Thymus (tissue), 14 donors: ENCODE results near the gene KDM5D. TPM values are rescaled to one million over a fixed set of nuclear protein-coding genes. Genes with fewer than 3 reads are reported as not detected.

Experiments used
- DNase-seq, 9 donors: peaks; one replicate each; pipeline ENCODE4 v3.0.0-alpha.2; 2013; ENCODE audit warnings: low spot score in 9 of 9, low read depth in 6 of 9, missing footprints in 1 of 9
- H3K27ac ChIP-seq, 2 donors: one replicate each; pipeline ENCODE4 v1.5.1; 2013; ENCODE audit warnings: control low read depth in 1 of 2, low read depth in 1 of 2, low read length in 1 of 2, mild to moderate bottlenecking in 1 of 2, moderate library complexity in 1 of 2
- H3K27me3 ChIP-seq, 2 donors: one replicate each; pipeline ENCODE4 v1.5.1; 2013; ENCODE audit warnings: low read length in 1 of 2; ENCODE audit not compliant: control insufficient read depth in 2 of 2, insufficient read depth in 1 of 2
- H3K36me3 ChIP-seq, 2 donors: one replicate each; pipeline ENCODE4 v1.5.1; 2013; ENCODE audit warnings: low read length in 1 of 2, mild to moderate bottlenecking in 1 of 2, moderate library complexity in 1 of 2; ENCODE audit not compliant: control insufficient read depth in 2 of 2, insufficient read depth in 2 of 2
- H3K4me1 ChIP-seq, 2 donors: one replicate each; pipeline ENCODE4 v1.5.1; 2013; ENCODE audit warnings: low read length in 2 of 2; ENCODE audit not compliant: control insufficient read depth in 2 of 2, insufficient read depth in 2 of 2
- H3K4me3 ChIP-seq, 2 donors: one replicate each; pipeline ENCODE4 v1.5.1; 2013; ENCODE audit warnings: low read length in 2 of 2, control low read depth in 1 of 2, mild to moderate bottlenecking in 1 of 2
- H3K9me3 ChIP-seq, 2 donors: one replicate each; pipeline ENCODE4 v1.5.1; 2013; ENCODE audit warnings: low read length in 1 of 2, mild to moderate bottlenecking in 1 of 2; ENCODE audit not compliant: control insufficient read depth in 2 of 2, insufficient read depth in 1 of 2
- WGBS: extraction: QIAGEN DNeasy Blood & Tissue Kit; methylation state at CpG from one replicate; pipeline ENCODE4 v1.1.7; 2013; 5-methylcytosine and 5-hydroxymethylcytosine counted together
- long read RNA-seq, 10 donors: transcript quantifications; one replicate each; lab custom pipeline, GENCODE V29; 2026
- polyA plus RNA-seq: library from polyadenylated mRNA; stranded (reverse); fragments of 200-250 nt; gene quantifications from one replicate; pipeline ENCODE4 v1.2.3, GENCODE V29; 2013
- total RNA-seq: library from RNA; stranded (reverse); fragments of 120-200 nt; gene quantifications from one replicate; pipeline ENCODE4 v1.2.4, GENCODE V29; 2013
- donor health status: healthy.

The KDM5D gene
- total RNA-seq (not detected), polyA plus RNA-seq (54.0 TPM)
- long read RNA-seq, donor 1: 0 reads
- long read RNA-seq, donor 2: 0 reads
- long read RNA-seq, donor 3, partial matches to known transcripts: 11 of 11 reads
- long read RNA-seq, donor 3, other reads (novel, unspliced or antisense): 0 of 11 reads
- long read RNA-seq, donor 4: 0 reads
- long read RNA-seq, donor 5: 0 reads
- long read RNA-seq, donor 6, full-length matches to known transcripts: 2 of 2 reads
- long read RNA-seq, donor 6, partial matches to known transcripts: 0 of 2 reads
- long read RNA-seq, donor 6, other reads (novel, unspliced or antisense): 0 of 2 reads
- long read RNA-seq, donor 7: 0 reads
- long read RNA-seq, donor 8, full-length matches to known transcripts: 1 of 1 reads
- long read RNA-seq, donor 8, partial matches to known transcripts: 0 of 1 reads
- long read RNA-seq, donor 8, other reads (novel, unspliced or antisense): 0 of 1 reads
- long read RNA-seq, donor 9: 0 reads
- long read RNA-seq, donor 10, full-length matches to known transcripts: 1 of 6 reads
- long read RNA-seq, donor 10, partial matches to known transcripts: 5 of 6 reads
- long read RNA-seq, donor 10, other reads (novel, unspliced or antisense): 0 of 6 reads

GRCh38 chrY:19744381-19745378, at the start of gene KDM5D:
Gene KDM5D (minus strand): TSS chrY:19744726. CDS start chrY:19744534, 192 bp downstream.
- Histone ChIP-seq H3K27ac (peak within 1 kb of the TSS in 1 of 2 donors; percentile 86), H3K4me3 (peak within 1 kb of the TSS in 1 of 2 donors; percentile 73), H3K4me1 (no peaks in the 10 kb centered on the region), H3K36me3 (peaks cover 0 to 4% of the 10 kb centered on the region in 2 donors), H3K9me3 (no peaks in the 10 kb centered on the region), H3K27me3 (no peaks in the 10 kb centered on the region)
- peak in 5 of 9 donors; percentile 51 to 67 (median 66) for DNase-seq
- WGBS: under 1% methylated on average over 52 of the region's 52 CpGs

- H3K9me3 ChIP-seq: no peaks in the 10 kb centered on the region
- no peaks in the 10 kb centered on the region for H3K27me3 ChIP-seq
- DNase-seq: no peak
- H3K27ac ChIP-seq: no peak overlapping the region
- H3K4me3 ChIP-seq: no peak overlapping the region
- H3K4me1 ChIP-seq: no peaks in the 10 kb centered on the region
- H3K36me3 ChIP-seq: no peaks in the 10 kb centered on the region
- WGBS: 96% methylated on average over 3 of the region's 3 CpGs
Observed at GRCh38 chrY:19768375-19768774, 23.8 kb upstream of the KDM5D start.

GRCh38 chrY:19743331-19743730, 1.2 kb downstream of the KDM5D start:
- H3K4me1 ChIP-seq: no peaks in the 10 kb centered on the region
- no peak overlapping the region for H3K27ac ChIP-seq
- no peak for DNase-seq
- WGBS: 92% methylated on average over 8 of the region's 8 CpGs
- peaks cover 0 to 4% of the 10 kb centered on the region in 2 donors for H3K36me3 ChIP-seq
- H3K4me3 ChIP-seq: peak overlapping the region in 1 of 2 donors; percentile 73
- H3K9me3 ChIP-seq: no peaks in the 10 kb centered on the region
- H3K27me3 ChIP-seq: no peaks in the 10 kb centered on the region

- no peaks in the 10 kb centered on the region for H3K27me3 ChIP-seq
- H3K4me1 ChIP-seq: no peaks in the 10 kb centered on the region
- peaks cover 0 to 4% of the 10 kb centered on the region in 2 donors for H3K36me3 ChIP-seq
- H3K9me3 ChIP-seq: no peaks in the 10 kb centered on the region
- DNase-seq: no peak
- H3K27ac ChIP-seq: no peak overlapping the region
- no peak overlapping the region for H3K4me3 ChIP-seq
Observed at GRCh38 chrY:19742153-19742552, 2.4 kb downstream of the KDM5D start.

- WGBS: 98% methylated on average over 1 of the region's 1 CpG
- Histone ChIP-seq H3K27ac (no peak overlapping the region), H3K4me1 (no peaks in the 10 kb centered on the region), H3K36me3 (peaks cover 0 to 11% of the 10 kb centered on the region in 2 donors), H3K9me3 (no peaks in the 10 kb centered on the region), H3K27me3 (no peaks in the 10 kb centered on the region), H3K4me3 (no peak overlapping the region)
- DNase-seq: no peak
Observed at GRCh38 chrY:19734425-19734824, 10.1 kb downstream of the KDM5D start.

- Histone ChIP-seq H3K36me3 (peaks cover 0 to 32% of the 10 kb centered on the region in 2 donors), H3K4me3 (no peak overlapping the region), H3K27me3 (no peaks in the 10 kb centered on the region), H3K4me1 (no peaks in the 10 kb centered on the region), H3K9me3 (no peaks in the 10 kb centered on the region), H3K27ac (no peak overlapping the region)
- no peak for DNase-seq
Observed at GRCh38 chrY:19717950-19718349, 26.6 kb downstream of the KDM5D start.

GRCh38 chrY:19717146-19717545, 27.4 kb downstream of the KDM5D start:
- Histone ChIP-seq H3K4me3 (no peak overlapping the region), H3K4me1 (no peaks in the 10 kb centered on the region), H3K27me3 (no peaks in the 10 kb centered on the region), H3K9me3 (no peaks in the 10 kb centered on the region), H3K27ac (no peak overlapping the region), H3K36me3 (peaks cover 0 to 32% of the 10 kb centered on the region in 2 donors)
- no peak for DNase-seq
- WGBS: 91% methylated on average over 3 of the region's 3 CpGs

- Histone ChIP-seq H3K4me1 (no peaks in the 10 kb centered on the region), H3K36me3 (peaks cover 0 to 20% of the 10 kb centered on the region in 2 donors), H3K27me3 (no peaks in the 10 kb centered on the region), H3K4me3 (no peak overlapping the region), H3K9me3 (no peaks in the 10 kb centered on the region), H3K27ac (no peak overlapping the region)
- DNase-seq: no peak
- 97% methylated on average over 5 of the region's 5 CpGs for WGBS
Observed at GRCh38 chrY:19715226-19715625, 29.3 kb downstream of the KDM5D start.
